HG03342 (cell line): ENCODE results near the gene MED9.

ENCODE experiments used
- ATAC-seq: cut with Tn5 transposase; IDR thresholded peaks from one replicate; pipeline ENCODE4 v1.9.1; 2021; ENCODE audit warnings: mild to moderate bottlenecking, moderate library complexity; ENCODE audit not compliant: unreplicated experiment

MED9 gene

DNA sequence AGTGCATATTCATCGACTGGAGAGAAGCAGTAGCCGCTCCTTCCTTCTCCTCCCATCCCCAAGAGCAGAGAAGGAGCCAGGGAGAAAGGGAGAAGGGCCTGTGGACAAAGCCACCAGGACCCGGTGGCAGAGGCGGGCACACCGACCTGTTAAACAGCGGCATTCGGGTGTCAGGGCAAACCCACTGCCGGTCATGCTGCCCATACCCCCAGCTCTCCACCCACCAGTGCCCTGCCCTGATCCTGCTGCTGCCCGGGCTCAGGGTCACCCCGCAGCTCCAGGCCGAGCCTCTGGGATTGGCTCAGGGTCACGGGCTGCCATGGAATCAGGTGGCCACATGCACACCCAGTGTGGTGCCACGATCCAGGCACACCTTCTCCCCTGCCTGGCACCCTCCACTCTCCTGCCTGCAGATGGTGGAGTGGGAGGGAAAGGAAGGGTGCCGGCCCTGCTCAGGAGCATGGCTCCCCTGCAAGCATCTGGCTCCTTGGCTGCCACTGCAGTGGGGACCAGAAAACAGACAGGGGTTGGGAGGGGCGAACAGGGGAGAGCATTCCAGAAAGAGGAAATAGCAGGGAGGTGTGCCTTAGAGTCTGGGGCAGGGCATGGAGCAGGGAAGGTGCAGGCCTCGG, 37.7 kb downstream of the MED9 start:
- ATAC-seq = no peak

GRCh38 chr17:17514993-17515933, 38.5 kb downstream of the MED9 start:
- no peak for ATAC-seq

DNA sequence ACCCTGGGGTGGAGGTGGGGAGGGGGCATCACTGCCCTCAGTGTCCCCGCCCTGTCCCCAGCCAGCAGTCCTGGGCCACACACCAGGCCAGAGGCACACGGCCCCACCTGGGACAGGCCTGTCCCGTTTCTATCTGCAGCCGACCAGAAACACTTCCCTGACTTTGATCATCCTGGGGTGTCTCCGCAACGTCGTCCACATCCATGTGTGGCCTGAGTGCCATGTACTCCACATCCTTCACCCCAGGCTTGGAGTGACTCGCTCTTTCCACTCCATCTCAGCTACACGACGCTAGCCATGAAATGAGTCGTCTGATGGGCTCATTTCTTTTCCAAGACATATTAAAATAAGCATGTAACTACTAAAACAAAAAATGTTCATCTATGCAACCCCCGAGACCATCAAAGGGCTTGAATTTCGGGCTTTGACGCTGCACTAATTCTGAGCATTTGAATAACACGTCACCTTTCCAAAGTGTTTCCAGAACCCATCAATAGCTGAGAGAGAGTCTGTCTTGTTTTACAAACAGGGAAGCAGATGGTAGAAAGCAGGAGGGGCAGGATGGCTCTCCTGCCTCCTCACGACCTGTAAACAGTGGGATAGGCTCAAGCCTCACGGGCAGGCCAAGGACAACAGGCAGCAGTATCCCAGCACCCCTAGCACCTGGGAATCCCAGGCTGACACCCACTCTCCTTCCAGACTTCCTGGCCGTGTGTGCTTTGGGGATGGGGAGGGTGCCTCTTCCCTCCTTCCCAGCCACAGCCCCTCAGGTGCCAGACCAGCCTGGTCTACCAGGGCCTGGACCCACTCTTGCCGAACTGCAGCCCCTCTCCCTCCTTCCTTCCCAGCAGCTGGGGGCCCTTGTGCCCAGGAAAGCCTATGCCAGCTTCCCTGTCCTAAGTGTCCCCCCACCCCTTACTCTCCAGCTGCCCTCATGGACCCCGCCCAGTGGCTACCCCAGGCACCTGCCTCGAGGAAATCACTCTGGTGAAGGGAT, 39.4 kb downstream of the MED9 start:
- ATAC-seq = no peak

GRCh38 chr17:17516941-17517720, 40.3 kb downstream of the MED9 start:
- ATAC-seq = no peak

- no peak for ATAC-seq
Measured at GRCh38 chr17:17518014-17518413, 41.2 kb downstream of the MED9 start.

GRCh38 chr17:17518951-17519350, 42.2 kb downstream of the MED9 start:
- ATAC-seq = no peak

DNA sequence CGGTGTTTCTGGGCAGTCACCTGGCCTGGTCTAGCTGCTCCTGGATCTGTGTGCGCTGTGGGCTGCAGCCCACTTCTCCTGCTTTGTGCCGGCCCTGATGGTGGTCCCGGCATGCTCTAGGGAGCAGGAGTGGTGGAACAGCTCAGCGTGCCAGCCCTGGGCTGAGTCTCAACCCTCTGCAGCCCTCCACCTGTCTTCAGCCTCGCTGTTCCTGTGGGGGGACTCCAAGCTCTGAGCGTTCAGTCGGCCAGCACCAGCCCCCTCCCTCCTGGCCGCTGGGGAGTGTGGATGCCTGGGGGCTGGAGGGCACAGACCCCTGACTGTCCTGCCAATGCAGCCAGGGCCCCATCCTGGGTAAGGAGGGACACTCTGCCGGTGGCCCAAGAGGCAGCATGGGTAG, 43.1 kb downstream of the MED9 start:
- no peak for ATAC-seq

- ATAC-seq = no peak
Measured at GRCh38 chr17:17520599-17521232, 43.9 kb downstream of the MED9 start.

- no peak for ATAC-seq
Measured at GRCh38 chr17:17523001-17523730, 46.4 kb downstream of the MED9 start.

GRCh38 chr17:17523731-17524490, 47.1 kb downstream of the MED9 start:
- no peak for ATAC-seq

DNA sequence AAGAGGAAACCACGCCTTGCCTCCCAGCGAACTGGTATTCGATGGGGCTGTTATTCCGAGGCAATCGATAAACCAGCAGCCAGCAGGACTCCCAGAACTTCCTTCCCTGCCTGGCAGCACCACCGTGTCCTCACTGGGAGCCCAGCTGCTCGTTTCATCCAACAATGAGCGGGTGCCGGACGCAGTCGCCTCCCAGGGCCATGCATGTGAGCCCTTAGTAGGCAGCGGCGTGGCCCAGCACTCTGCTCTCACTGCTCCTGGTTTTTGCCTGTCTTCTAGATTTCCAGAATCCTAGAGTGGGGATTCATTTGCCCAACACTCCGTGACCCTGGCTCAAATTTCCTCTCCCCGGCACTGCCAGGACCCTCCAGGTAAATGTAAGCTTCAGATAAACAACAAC, 48.5 kb downstream of the MED9 start:
- no peak for ATAC-seq

DNA sequence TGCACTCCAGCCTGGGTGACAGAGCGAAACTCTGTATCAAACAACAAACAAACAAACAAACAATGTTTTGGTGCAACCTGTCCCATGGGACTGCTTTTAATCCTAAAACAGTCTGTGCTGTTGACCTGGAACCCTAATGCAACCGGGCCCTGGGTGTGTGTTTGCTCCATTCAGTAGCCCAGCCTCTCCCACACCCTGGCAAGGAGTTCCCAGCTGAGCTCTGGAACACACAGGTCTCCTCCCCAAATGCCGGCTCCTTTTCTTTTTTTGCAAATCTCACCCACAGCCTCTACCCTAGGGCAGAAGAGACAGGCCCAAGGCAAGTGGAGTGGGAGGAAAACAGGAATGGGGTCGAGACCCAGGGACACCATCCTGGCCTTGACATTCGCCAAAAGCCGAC, 49.2 kb downstream of the MED9 start:
- ATAC-seq = no peak

DNA sequence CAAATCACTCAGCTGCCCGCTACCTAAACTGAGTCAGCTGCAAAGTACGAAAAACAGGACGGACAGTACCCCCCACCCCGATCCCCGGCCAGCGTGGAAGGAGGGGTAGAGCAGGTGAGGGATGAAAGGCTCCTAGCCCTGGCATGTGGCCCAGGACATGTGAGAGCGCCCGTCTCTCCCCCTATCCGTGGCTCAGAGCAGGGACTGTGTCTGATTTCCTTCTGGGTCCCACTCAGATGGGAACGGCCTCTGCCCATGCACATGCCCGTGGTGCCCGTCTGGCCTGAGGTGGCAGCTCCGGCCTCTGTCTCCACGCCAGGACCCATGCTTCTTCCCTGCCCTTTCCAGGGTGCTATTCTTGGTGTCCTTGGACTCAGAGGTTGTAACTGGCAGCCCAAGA, 49.6 kb downstream of the MED9 start:
- no peak for ATAC-seq

DNA sequence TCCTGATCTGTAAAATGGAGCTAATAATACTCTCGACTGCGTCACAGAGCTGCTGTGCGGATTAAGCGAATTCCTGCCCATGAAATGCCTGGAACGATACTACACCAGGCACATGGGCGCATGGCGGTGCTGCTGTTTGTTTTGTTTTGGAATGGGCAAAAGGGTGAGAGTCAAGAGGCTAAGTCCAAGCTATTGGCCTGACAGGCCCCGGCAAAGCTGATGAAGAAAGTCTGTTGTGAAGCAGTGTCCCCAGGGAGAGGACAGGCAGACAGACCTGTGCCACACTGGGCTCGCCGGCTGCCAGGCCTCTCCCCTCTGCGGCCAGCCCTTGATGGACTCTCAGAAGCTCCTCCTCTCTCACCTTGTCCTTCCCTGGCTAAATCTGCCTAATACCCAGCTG, 50.7 kb downstream of the MED9 start:
- ATAC-seq = no peak

GRCh38 chr17:17527956-17528500, 51.2 kb downstream of the MED9 start:
- no peak for ATAC-seq

GRCh38 chr17:17528696-17529652, 52.2 kb downstream of the MED9 start:
- no peak for ATAC-seq

GRCh38 chr17:17531156-17531555, 54.4 kb downstream of the MED9 start:
- ATAC-seq = no peak
